GM19023 (cell line): Measurements from ENCODE around the gene ZBTB46.
"Not testable (repeated sequence)": the region's sequence is repeated elsewhere in the genome, so short reads cannot be mapped to it uniquely, and the experiment has no call there.

ENCODE experiments used
- ATAC-seq: cut with Tn5 transposase; IDR thresholded peaks from one replicate; pipeline ENCODE4 v1.9.1; 2021; ENCODE audit warnings: mild to moderate bottlenecking, moderate library complexity; ENCODE audit not compliant: unreplicated experiment

ZBTB46 gene

GRCh38 chr20:63790572-63791168 is 40.4 kb downstream of the ZBTB46 start:
- no peak for ATAC-seq

GRCh38 chr20:63789836-63790571 is 41.1 kb downstream of the ZBTB46 start:
- no peak for ATAC-seq

- ATAC-seq: no peak
Measured at GRCh38 chr20:63787749-63788148, 43.3 kb downstream of the ZBTB46 start.

GRCh38 chr20:63787302-63787701 is 43.8 kb downstream of the ZBTB46 start:
- ATAC-seq: no peak

GRCh38 chr20:63785691-63786131 is 45.4 kb downstream of the ZBTB46 start:
- no peak for ATAC-seq

- no peak for ATAC-seq
Measured at GRCh38 chr20:63783970-63784369, 47.1 kb downstream of the ZBTB46 start.

GRCh38 chr20:63782521-63782971 is 48.5 kb downstream of the ZBTB46 start:
- ATAC-seq: no peak

GRCh38 chr20:63782051-63782471 is 49.0 kb downstream of the ZBTB46 start:
- no peak for ATAC-seq

GRCh38 chr20:63781181-63781580 is 49.9 kb downstream of the ZBTB46 start:
- ATAC-seq: no peak

- ATAC-seq: no peak
Measured at GRCh38 chr20:63778857-63779256, 52.2 kb downstream of the ZBTB46 start.

GRCh38 chr20:63778034-63778752 is 52.9 kb downstream of the ZBTB46 start:
- ATAC-seq: no peak

- no peak for ATAC-seq
Measured at GRCh38 chr20:63777614-63778013, 53.5 kb downstream of the ZBTB46 start.

- ATAC-seq: not testable (repeated sequence)
Measured at GRCh38 chr20:63776875-63777274, 54.2 kb downstream of the ZBTB46 start.

- no peak for ATAC-seq
Measured at GRCh38 chr20:63775096-63775978, 55.7 kb downstream of the ZBTB46 start.

GRCh38 chr20:63774306-63774705 is 56.8 kb downstream of the ZBTB46 start:
- no peak for ATAC-seq

GRCh38 chr20:63773571-63774241 is 57.4 kb downstream of the ZBTB46 start:
- ATAC-seq: no peak

GRCh38 chr20:63772781-63773518 is 58.1 kb downstream of the ZBTB46 start:
- ATAC-seq: no peak

GRCh38 chr20:63771046-63771707 is 59.9 kb downstream of the ZBTB46 start:
- no peak for ATAC-seq

GRCh38 chr20:63769891-63770474 is 61.1 kb downstream of the ZBTB46 start:
- ATAC-seq: no peak
